Measurements from ENCODE around the gene PRLR. TPM values are rescaled to one million over a fixed set of nuclear protein-coding genes. Genes with fewer than 3 reads are reported as not detected.

The PRLR gene
- total and polyA plus RNA-seq, 11 donors, result 0.08 to 2.2 (median 0.57) TPM

DNA sequence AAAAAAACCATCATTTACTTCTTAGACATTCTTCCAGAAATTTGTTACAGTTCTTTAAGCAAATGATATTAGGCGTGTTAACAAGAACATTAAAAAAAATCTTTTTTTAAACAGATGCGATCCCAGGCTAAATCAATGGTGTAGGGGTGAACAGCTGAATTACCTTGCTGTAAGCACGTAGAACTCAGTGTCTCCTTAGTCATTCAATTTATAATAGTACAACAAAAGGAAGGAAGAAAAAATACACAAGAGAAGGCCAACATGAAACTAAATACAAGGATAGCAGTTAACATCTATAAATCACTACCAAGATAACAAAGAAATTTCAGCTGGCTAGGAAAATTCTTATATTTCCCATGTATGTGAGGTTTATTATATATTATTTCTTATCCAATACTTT, 217.9 kb downstream of the PRLR start:
- intact Hi-C loops (cut with DNase I), result no loop called here
- no peak overlapping the region for H3K4me3 ChIP-seq
- H3K36me3 ChIP-seq, result no peaks in the 10 kb centered on the region
- DNase-seq (no peak), ATAC-seq (no peak)
- peaks cover 0 to 7% (median 0%) of the 10 kb centered on the region in 9 donors for H3K27me3 ChIP-seq
- peaks cover 0 to under 1% (median 0%) of the 10 kb centered on the region in 12 donors for H3K9me3 ChIP-seq
- H3K27ac ChIP-seq, result no peak overlapping the region
- 73 to 78% (median 75%) methylated on average over 3 of the region's 3 CpGs for WGBS, 4 donors
- TF ChIP-seq CTCF (IDR thresholded peaks at IDR 0.05) (no peak), POLR2A (IDR thresholded peaks at IDR 0.05) (no peak)
- peaks cover 0 to 11% (median 1%) of the 10 kb centered on the region in 12 donors for H3K4me1 ChIP-seq

- H3K27ac ChIP-seq, result no peak overlapping the region
- TF ChIP-seq CTCF (IDR thresholded peaks at IDR 0.05) (no peak), POLR2A (IDR thresholded peaks at IDR 0.05) (no peak)
- ATAC-seq, result no peak
These were observed 219.6 kb downstream of the PRLR start for GRCh38 chr5:35010676-35011075.

DNA sequence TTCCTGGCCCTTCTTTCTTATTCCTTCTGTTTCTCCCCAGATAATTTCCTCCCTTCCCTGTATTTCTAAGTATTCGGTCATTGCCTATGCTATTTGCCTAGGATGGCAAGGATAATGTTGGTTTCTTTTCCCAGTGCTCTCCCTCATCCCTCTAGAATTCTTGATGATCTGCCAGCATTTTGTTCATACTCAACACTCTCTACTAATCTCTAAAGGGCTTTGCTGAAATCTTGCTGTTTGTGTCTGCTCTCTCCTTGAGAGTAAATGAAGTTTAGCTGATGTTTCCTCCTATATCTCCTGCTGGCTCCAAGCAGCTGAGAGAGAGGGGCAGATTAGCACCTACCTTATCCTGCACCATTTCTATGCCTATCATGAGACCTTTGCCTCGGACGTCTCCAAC, 220.6 kb downstream of the PRLR start:
- ATAC-seq (peak in 2 of 4 donors; percentile 12 to 22), DNase-seq (no peak)
- intact Hi-C loops (cut with DNase I), result loop anchor here in 4 of 10 donors (10.0 kb wide), 2 partner anchors 525 to 535 kb away; no protein-coding TSS in a partner anchor
- peaks cover 0 to 3% (median 0%) of the 10 kb centered on the region in 9 donors for H3K27me3 ChIP-seq
- peaks cover 0 to 4% (median 0%) of the 10 kb centered on the region in 12 donors for H3K9me3 ChIP-seq
- 32 to 57% (median 47%) methylated on average over 3 of the region's 3 CpGs for WGBS, 4 donors
- H3K36me3 ChIP-seq, result no peaks in the 10 kb centered on the region
- no peak overlapping the region for H3K4me3 ChIP-seq
- H3K4me1 ChIP-seq, result peaks cover 0 to 11% (median 1%) of the 10 kb centered on the region in 12 donors
- H3K27ac ChIP-seq, result no peak overlapping the region
- TF ChIP-seq POLR2A (IDR thresholded peaks at IDR 0.05) (no peak), CTCF (IDR thresholded peaks at IDR 0.05) (no peak)

More at GRCh38 chr5:35010676-35011075, 219.6 kb downstream of the PRLR start:
- intact Hi-C loops (cut with DNase I), result no loop called here
- no peaks in the 10 kb centered on the region for H3K27me3 ChIP-seq
- H3K4me1 ChIP-seq, result peaks cover 0 to 11% (median 1%) of the 10 kb centered on the region in 12 donors
- no peak overlapping the region for H3K4me3 ChIP-seq
- no peaks in the 10 kb centered on the region for H3K36me3 ChIP-seq
- peaks cover 0 to 4% (median 0%) of the 10 kb centered on the region in 12 donors for H3K9me3 ChIP-seq
- DNase-seq, result no peak

- intact Hi-C loops (cut with DNase I), result loop anchor here in 4 of 10 donors (10.0 kb wide), 2 partner anchors 524 to 534 kb away; no protein-coding TSS in a partner anchor
- 61 to 71% (median 66%) methylated on average over 2 of the region's 2 CpGs for WGBS, 4 donors
- Histone ChIP-seq H3K4me3 (no peak overlapping the region), H3K27ac (no peak overlapping the region), H3K9me3 (peaks cover 0 to 4% (median 0%) of the 10 kb centered on the region in 12 donors), H3K4me1 (peaks cover 0 to 11% (median 1%) of the 10 kb centered on the region in 12 donors), H3K27me3 (peaks cover 0 to 6% (median 0%) of the 10 kb centered on the region in 9 donors), H3K36me3 (no peaks in the 10 kb centered on the region)
- ATAC-seq, result no peak
- TF ChIP-seq POLR2A (IDR thresholded peaks at IDR 0.05), result no peak
- TF ChIP-seq CTCF (IDR thresholded peaks at IDR 0.05), result no peak
- no peak for DNase-seq
These were observed 221.3 kb downstream of the PRLR start for GRCh38 chr5:35009019-35009418.

All from heart left ventricle (tissue), 16 donors.